Peyer's patch (tissue), 4 donors: ENCODE measurements around the gene MTFR1L. TPM values are rescaled to one million over a fixed set of nuclear protein-coding genes. Genes with fewer than 3 reads are reported as not detected.
A peak's percentile ranks its signal among the peaks of the same experiment; 100 is the strongest.

Experiments used
- DNase-seq, 3 donors: peaks; one replicate each; pipeline ENCODE4 v3.0.0-alpha.2; 2017 to 2019
- H3K27ac ChIP-seq, 4 donors: fragments of 200-600 bp; sonication (generic); one replicate each; pipeline ENCODE4 v1.5.1; 2016 to 2019
- H3K27me3 ChIP-seq, 2 donors: fragments of 200-600 bp; sonication (generic); one replicate each; pipeline ENCODE4 v1.5.1; 2019
- H3K36me3 ChIP-seq, 3 donors: fragments of 200-600 bp; sonication (generic); one replicate each; pipeline ENCODE4 v1.5.1; 2016 to 2019
- H3K4me1 ChIP-seq, 4 donors: fragments of 200-600 bp; sonication (generic); one replicate each; pipeline ENCODE4 v1.5.1; 2016 to 2019
- H3K4me3 ChIP-seq, 4 donors: fragments of 200-600 bp; sonication (generic); 1 replicate in 3 of 4; 2 replicates in 1 of 4; pipeline ENCODE4 v1.5.1; 2016 to 2019; ENCODE audit warnings: mild to moderate bottlenecking in 1 of 4
- H3K9me3 ChIP-seq, 4 donors: fragments of 200-600 bp; sonication (generic); one replicate each; pipeline ENCODE4 v1.5.1; 2016 to 2019; ENCODE audit warnings: mild to moderate bottlenecking in 1 of 4
- CTCF ChIP-seq, 6 experiments: fragments of 450-650 bp in 4 of 6; fragments of 200-600 bp in 2 of 6; sonication (generic) in 1 of 6; IDR thresholded peaks; one replicate each; pipeline ENCODE4 v1.5.1; 2017 to 2019; ENCODE audit warnings: antibody characterized with exemption in 6 of 6, mild to moderate bottlenecking in 3 of 6, moderate library complexity in 1 of 6
- POLR2A ChIP-seq, 2 donors: fragments of 450-650 bp; IDR thresholded peaks; one replicate each; pipeline ENCODE4 v1.5.1; 2017; ENCODE audit warnings: antibody characterized with exemption in 2 of 2, mild to moderate bottlenecking in 2 of 2, moderate library complexity in 2 of 2
- total RNA-seq, 4 donors: library from RNA; depleted of rRNA; stranded (reverse); fragments of >200 nt; gene quantifications; one replicate each; pipeline ENCODE4 v1.1.0, GENCODE V29; 2016

The MTFR1L gene
- total RNA-seq, 4 donors from 2014 or later, result 122 to 173 (median 131) TPM

DNA sequence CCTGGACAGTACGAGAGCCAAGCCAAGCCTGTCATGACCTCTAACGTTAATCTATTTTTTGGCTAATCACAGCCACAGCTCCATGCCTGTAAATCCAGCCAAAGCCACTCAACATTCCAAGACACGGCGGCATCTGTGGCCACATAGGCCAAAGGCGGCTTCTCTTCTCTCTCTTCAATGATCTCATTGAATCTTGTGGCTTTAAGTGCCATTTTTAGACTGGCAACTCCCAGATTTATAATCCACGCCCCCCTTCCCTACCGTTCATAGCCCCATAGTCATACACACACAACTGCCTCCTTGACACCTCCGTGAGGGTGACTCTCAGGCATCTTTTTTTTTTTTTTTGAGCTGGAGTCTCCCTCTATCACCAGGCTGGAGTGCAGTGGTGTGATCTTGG lies 25.4 kb upstream of the MTFR1L start:
- Histone ChIP-seq H3K27ac (no peak overlapping the region), H3K4me1 (peaks cover 0 to 7% (median 0%) of the 10 kb centered on the region in 4 donors), H3K9me3 (no peaks in the 10 kb centered on the region), H3K4me3 (no peak overlapping the region), H3K36me3 (no peaks in the 10 kb centered on the region), H3K27me3 (no peaks in the 10 kb centered on the region)
- no peak for TF ChIP-seq CTCF (IDR thresholded peaks at IDR 0.05)
- no peak for TF ChIP-seq POLR2A (IDR thresholded peaks at IDR 0.05)
- no peak for DNase-seq

DNA sequence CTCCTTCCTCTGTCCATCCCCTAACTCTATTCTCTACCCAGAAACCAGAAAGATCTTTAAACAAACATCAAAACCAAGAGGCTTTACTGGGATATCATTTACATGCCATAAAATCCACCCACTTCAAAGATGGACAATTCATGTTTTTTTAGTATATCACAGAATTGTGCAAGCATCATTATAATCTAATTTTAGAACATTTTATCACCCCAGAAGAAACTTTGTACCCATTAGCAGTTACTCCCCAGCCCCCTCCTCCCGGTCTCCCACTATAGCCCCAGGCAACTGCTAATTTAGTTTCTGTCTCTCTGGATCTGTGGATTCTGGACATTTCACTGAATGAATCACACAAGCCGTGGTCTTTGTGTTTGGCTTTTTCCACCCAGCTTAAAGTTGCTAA lies 24.5 kb upstream of the MTFR1L start:
- Histone ChIP-seq H3K4me3 (no peak overlapping the region), H3K9me3 (no peaks in the 10 kb centered on the region), H3K27ac (no peak overlapping the region), H3K27me3 (no peaks in the 10 kb centered on the region), H3K36me3 (no peaks in the 10 kb centered on the region), H3K4me1 (peaks cover 0 to 12% (median 0%) of the 10 kb centered on the region in 4 donors)
- TF ChIP-seq CTCF (IDR thresholded peaks at IDR 0.05) (no peak), POLR2A (IDR thresholded peaks at IDR 0.05) (no peak)
- DNase-seq, result no peak

DNA sequence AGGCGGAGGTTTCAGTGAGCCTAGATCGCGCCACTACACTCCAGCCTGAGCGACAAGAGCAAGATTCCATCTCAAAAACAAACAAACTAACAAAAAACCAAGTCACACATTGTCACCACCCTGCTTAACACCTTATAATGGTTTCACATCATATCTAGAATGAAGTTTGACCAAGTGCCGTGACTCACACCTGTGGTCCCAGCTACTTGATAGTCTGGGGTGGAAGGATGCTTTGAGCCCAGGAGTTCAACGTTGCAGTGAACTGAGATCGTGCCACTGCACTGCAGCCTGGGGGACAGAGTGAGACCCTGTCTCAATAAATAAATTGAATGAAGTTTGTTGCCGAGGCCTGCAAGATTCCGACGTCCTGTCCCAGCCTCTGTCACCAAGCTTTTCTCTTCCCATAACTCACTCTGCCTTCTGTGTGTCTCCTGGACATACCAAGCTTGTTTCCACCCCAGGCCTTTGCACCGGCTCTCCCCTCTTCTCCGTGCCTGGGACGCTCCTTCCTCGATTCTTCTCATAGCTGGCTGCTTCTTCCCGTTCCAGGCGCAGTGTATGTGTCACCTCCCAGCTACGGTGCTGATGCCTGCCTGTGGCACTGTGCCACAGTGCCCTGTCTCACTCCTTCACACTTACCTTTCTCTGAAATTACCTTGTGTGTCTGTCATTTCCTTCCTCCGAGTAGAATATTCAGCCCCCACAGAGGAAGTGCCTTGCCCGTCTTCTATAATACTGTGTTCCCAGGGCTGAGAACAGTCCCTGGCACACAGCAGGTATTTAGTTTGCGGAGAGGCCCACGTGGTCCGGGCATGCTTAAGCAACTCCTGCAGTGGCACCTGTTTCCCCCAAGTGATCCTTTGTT lies 23.6 kb upstream of the MTFR1L start:
- DNase-seq, result peak in 2 of 3 donors; percentile 37 to 48
- no peaks in the 10 kb centered on the region for H3K36me3 ChIP-seq
- peak overlapping the region in 1 of 4 donors; percentile 8 for H3K27ac ChIP-seq
- no peaks in the 10 kb centered on the region for H3K27me3 ChIP-seq
- H3K4me3 ChIP-seq, result no peak overlapping the region
- H3K4me1 ChIP-seq, result peaks cover 0 to 17% (median 7%) of the 10 kb centered on the region in 4 donors
- H3K9me3 ChIP-seq, result no peaks in the 10 kb centered on the region
- TF ChIP-seq CTCF (IDR thresholded peaks at IDR 0.05), result no peak
- no peak for TF ChIP-seq POLR2A (IDR thresholded peaks at IDR 0.05)

GRCh38 chr1:25796811-25797458 lies 22.8 kb upstream of the MTFR1L start:
- Histone ChIP-seq H3K4me1 (peaks cover 0 to 17% (median 7%) of the 10 kb centered on the region in 4 donors), H3K9me3 (no peaks in the 10 kb centered on the region), H3K27ac (peak overlapping the region in 1 of 4 donors; percentile 8), H3K4me3 (no peak overlapping the region), H3K36me3 (no peaks in the 10 kb centered on the region), H3K27me3 (no peaks in the 10 kb centered on the region)
- TF ChIP-seq POLR2A (IDR thresholded peaks at IDR 0.05) (no peak), CTCF (IDR thresholded peaks at IDR 0.05) (peak; percentile 63 to 85 (median 80))
- peak; percentile 85 to 93 (median 86) for DNase-seq

GRCh38 chr1:25797939-25798338 lies 21.8 kb upstream of the MTFR1L start:
- H3K36me3 ChIP-seq, result no peaks in the 10 kb centered on the region
- TF ChIP-seq POLR2A (IDR thresholded peaks at IDR 0.05) (no peak), CTCF (IDR thresholded peaks at IDR 0.05) (peak in 4 of 6 experiments; percentile 27 to 48 (median 42))
- no peak overlapping the region for H3K4me3 ChIP-seq
- H3K9me3 ChIP-seq, result no peaks in the 10 kb centered on the region
- peaks cover 0 to 19% (median 11%) of the 10 kb centered on the region in 4 donors for H3K4me1 ChIP-seq
- H3K27me3 ChIP-seq, result no peaks in the 10 kb centered on the region
- H3K27ac ChIP-seq, result no peak overlapping the region
- peak in 1 of 3 donors; percentile 57 for DNase-seq
